ENCODE data around the gene KCNN4. TPM values are rescaled to one million over a fixed set of nuclear protein-coding genes. Genes with fewer than 3 reads are reported as not detected.

The KCNN4 gene
- total and polyA plus RNA-seq, 2 of the 13 experiments (the other 11 are each of a cell fraction or from before 2014, with no cell fraction given) = 0.13 to 0.25 TPM

DNA sequence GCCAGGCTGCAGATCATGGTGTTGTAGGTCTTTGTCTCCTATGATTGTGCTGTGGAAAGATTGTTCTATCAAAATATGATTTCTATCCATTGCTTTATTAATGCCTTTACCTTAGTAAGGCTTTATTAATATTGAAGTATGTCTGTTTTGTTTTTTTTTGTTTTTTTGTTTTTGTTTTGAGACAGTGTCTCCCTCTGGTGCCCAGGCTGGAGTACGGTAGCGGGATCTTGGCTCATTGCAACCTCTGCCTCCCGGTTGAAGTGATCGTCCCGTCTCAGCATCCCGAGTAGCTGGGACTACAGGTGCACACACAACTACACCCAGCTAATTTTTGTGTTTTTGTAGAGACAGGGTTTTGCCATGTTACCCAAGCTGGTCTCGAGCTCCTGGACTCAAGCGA, 57.2 kb downstream of the KCNN4 start (continued):
- TF ChIP-seq HNRNPUL1 (IDR thresholded peaks at IDR 0.05; ENCODE audit: low read depth, low read length) (no peak), POLR2AphosphoS2 (IDR thresholded peaks at IDR 0.05; ENCODE audit: low read depth, low read length) (no peak), GLI4 (CRISPR knock-in tag; IDR thresholded peaks at IDR 0.05; ENCODE audit: borderline replicate concordance) (no peak), IRX3 (CRISPR knock-in tag; IDR thresholded peaks at IDR 0.05; ENCODE audit: borderline replicate concordance, low read depth) (no peak)
- TF ChIP-seq, protein P1, sequence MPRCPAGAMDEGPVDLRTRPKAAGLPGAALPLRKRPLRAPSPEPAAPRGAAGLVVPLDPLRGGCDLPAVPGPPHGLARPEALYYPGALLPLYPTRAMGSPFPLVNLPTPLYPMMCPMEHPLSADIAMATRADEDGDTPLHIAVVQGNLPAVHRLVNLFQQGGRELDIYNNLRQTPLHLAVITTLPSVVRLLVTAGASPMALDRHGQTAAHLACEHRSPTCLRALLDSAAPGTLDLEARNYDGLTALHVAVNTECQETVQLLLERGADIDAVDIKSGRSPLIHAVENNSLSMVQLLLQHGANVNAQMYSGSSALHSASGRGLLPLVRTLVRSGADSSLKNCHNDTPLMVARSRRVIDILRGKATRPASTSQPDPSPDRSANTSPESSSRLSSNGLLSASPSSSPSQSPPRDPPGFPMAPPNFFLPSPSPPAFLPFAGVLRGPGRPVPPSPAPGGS (CRISPR knock-in tag; IDR thresholded peaks at IDR 0.05) = no peak

DNA sequence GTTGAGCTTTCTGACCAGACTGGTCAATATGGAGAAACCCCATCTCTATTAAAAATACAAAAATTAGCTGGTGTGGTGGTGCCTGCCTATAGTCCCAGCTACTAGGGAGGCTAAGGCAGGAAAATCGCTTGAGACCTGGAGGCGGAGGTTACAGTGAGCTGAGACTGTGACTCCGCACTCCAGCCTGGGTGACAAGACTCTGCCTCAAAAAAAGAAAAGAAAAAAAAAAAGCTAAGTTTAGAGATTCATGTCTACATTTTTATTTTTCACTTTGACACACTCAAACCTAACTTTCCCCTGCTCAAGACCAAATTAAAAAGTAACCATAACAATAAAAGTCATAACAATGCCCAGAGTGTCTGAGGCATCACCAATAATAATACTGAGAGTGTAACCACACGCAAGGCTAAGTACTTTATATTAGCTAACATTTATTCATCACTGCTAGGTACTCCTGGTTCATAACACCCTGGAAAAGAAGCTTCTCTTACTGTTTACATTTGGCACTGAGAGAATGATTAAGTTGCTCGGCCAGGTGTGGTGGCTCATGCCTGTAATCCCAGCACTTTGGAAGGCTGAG, 59.2 kb downstream of the KCNN4 start:
- ATAC-seq (no peak), DNase-seq (ENCODE audit: low spot score) (no peak), FAIRE-seq (no peak)
- Histone ChIP-seq H2AFZ (ENCODE audit: low read length) (no peak overlapping the region), H4K20me1 (ENCODE audit: insufficient read depth, low read length) (no peaks in the 10 kb centered on the region), H3K9me3 (ENCODE audit: low read length) (no peaks in the 10 kb centered on the region), H3K79me2 (ENCODE audit: insufficient read depth, low read length) (no peaks in the 10 kb centered on the region), H3K4me1 (ENCODE audit: insufficient read depth, low read length) (no peaks in the 10 kb centered on the region), H3K27ac (ENCODE audit: extremely low read length, insufficient read depth, low read length) (no peak overlapping the region), H3K9ac (ENCODE audit: insufficient read depth, low read depth, low read length) (no peak overlapping the region), H3K4me2 (ENCODE audit: low read depth, low read length) (no peak overlapping the region), H3K4me3 (replicated peaks in 1 of 3; ENCODE audit: insufficient read depth in 1 of 3, low read depth in 2 of 3, low read length in 3 of 3) (no peak overlapping the region), H3K36me3 (replicated peaks in 1 of 2; ENCODE audit: control insufficient read depth in 1 of 2, insufficient read depth in 2 of 2, low read length in 2 of 2) (no peaks in the 10 kb centered on the region), H3K27me3 (ENCODE audit: control insufficient read depth in 1 of 2, insufficient read depth in 2 of 2, low read length in 2 of 2) (peaks cover 3 to 5% of the 10 kb centered on the region in 2 experiments; a peak in 3 of 5 replicates)
- in situ Hi-C loops (cut with HindIII; ENCODE audit: extremely low pct_ligation_motif_present, low pct_unique_long_range_greater_than_20kb) (no loop called here), intact Hi-C loops (cut with micrococcal nuclease; ENCODE audit: unreplicated experiment) (no loop called here)
- ChIA-PET CTCF (ENCODE audit: low intra/inter-chr PET ratio, low total read pairs) (no interaction called here), POLR2A (no interaction called here)
- no TSS peak for BruUV-seq (replicated peaks)
- WGBS (ENCODE audit: low lambda C conversion rate) = 62% methylated on average over 5 of the region's 5 CpGs
- no peak for TF ChIP-seq NCOA5 (CRISPR knock-in tag; IDR thresholded peaks at IDR 0.05)
- no peak for TF ChIP-seq FOXA3 (CRISPR knock-in tag; IDR thresholded peaks at IDR 0.05)
- no peak for TF ChIP-seq SETDB1 (CRISPR knock-in tag; IDR thresholded peaks at IDR 0.05; ENCODE audit: borderline replicate concordance)
- TF ChIP-seq ZNF207 (IDR thresholded peaks at IDR 0.05; ENCODE audit: borderline replicate concordance) = no peak
- TF ChIP-seq FIP1L1 (IDR thresholded peaks at IDR 0.05; ENCODE audit: borderline replicate concordance, insufficient read depth, low read depth, low read length) = no peak
- TF ChIP-seq BORCS8-MEF2B (CRISPR knock-in tag; IDR thresholded peaks at IDR 0.05) = no peak
- TF ChIP-seq ZNF709 (CRISPR knock-in tag; IDR thresholded peaks at IDR 0.05) = no peak
- TF ChIP-seq DMAP1 (CRISPR knock-in tag; IDR thresholded peaks at IDR 0.05) = no peak
- TF ChIP-seq ZMYM3 (CRISPR knock-in tag; IDR thresholded peaks at IDR 0.05) = no peak
- TF ChIP-seq HNRNPUL1 (IDR thresholded peaks at IDR 0.05; ENCODE audit: low read depth, low read length) = no peak
- TF ChIP-seq GTF3A (CRISPR knock-in tag; conservative IDR thresholded peaks at IDR 0.05) = no peak
- TF ChIP-seq ZNF382 (CRISPR knock-in tag; IDR thresholded peaks at IDR 0.05; ENCODE audit: borderline replicate concordance) = no peak
- TF ChIP-seq, protein P2, sequence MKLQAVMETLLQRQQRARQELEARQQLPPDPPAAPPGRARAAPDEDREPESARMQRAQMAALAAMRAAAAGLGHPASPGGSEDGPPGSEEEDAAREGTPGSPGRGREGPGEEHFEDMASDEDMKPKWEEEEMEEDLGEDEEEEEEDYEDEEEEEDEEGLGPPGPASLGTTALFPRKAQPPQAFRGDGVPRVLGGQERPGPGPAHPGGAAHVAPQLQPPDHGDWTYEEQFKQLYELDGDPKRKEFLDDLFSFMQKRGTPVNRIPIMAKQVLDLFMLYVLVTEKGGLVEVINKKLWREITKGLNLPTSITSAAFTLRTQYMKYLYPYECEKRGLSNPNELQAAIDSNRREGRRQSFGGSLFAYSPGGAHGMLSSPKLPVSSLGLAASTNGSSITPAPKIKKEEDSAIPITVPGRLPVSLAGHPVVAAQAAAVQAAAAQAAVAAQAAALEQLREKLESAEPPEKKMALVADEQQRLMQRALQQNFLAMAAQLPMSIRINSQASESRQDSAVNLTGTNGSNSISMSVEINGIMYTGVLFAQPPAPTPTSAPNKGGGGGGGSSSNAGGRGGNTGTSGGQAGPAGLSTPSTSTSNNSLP (IDR thresholded peaks at IDR 0.05; ENCODE audit: low read depth, low read length) = no peak
